ENCODE data around the gene PUM1.

Gene PUM1

GRCh38 chr1:30909365-30910068 lies 156.0 kb downstream of the PUM1 start:
- in situ Hi-C loops (cut with MboI; ENCODE audit: low sequenced_read_pairs) = loop anchor here (5.0 kb wide), 2 partner anchors 107 to 192 kb away; no protein-coding TSS in a partner anchor

GRCh38 chr1:30908696-30909364 lies 156.7 kb downstream of the PUM1 start, which contains the start of gene SDC3:
TSS of gene SDC3 (minus strand) at chr1:30908758. CDS start at chr1:30908586, 172 bp downstream.
- in situ Hi-C loops (cut with MboI; ENCODE audit: low sequenced_read_pairs) = no loop called here

DNA sequence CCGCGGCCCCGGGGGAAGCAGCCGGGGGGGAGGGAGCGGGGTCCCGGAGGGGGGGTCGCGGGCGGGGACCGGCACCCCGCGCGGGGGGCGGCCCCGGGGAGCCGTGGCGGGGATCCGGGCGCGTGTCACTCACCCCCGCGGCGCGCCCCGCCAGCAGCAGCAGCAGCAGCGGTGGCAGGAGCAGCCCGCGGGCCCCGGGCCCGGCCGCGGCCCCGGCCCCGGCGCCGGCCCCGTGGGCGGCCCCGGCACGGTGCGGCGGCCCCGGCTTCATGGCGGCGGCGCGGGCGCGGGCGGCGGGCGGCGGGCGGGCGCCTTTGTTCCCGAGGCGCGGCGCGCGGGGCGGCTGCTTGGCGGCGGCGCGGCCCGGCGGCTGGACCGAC lies 157.2 kb downstream of the PUM1 start:
- in situ Hi-C loops (cut with MboI; ENCODE audit: low sequenced_read_pairs) = no loop called here

- in situ Hi-C loops (cut with MboI; ENCODE audit: low sequenced_read_pairs) = no loop called here
These were observed 157.8 kb downstream of the PUM1 start for GRCh38 chr1:30907481-30908315.

GRCh38 chr1:30906631-30907441 lies 158.7 kb downstream of the PUM1 start:
- in situ Hi-C loops (cut with MboI; ENCODE audit: low sequenced_read_pairs) = no loop called here

- in situ Hi-C loops (cut with MboI; ENCODE audit: low sequenced_read_pairs) = no loop called here
These were observed 159.4 kb downstream of the PUM1 start for GRCh38 chr1:30905916-30906620.

DNA sequence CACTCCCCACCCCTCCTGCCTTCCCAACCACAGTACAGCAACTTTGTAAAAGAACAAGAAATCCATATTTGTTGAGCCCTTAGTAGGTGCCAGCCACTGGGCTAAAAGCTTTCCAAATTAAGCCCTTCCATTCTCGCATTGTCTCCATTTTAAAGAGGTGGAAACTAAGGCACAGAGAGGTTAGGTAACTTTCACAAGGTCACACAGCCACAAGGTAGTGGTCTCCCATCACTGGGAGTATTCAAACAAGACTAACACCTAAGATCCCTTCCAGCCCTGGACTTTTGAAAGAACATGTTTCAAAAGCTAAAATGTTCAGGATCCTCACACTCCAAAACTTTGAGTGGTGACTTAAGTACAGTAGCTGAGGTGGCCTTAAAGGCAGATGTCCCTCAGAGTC lies 160.1 kb downstream of the PUM1 start:
- in situ Hi-C loops (cut with MboI; ENCODE audit: low sequenced_read_pairs) = no loop called here

DNA sequence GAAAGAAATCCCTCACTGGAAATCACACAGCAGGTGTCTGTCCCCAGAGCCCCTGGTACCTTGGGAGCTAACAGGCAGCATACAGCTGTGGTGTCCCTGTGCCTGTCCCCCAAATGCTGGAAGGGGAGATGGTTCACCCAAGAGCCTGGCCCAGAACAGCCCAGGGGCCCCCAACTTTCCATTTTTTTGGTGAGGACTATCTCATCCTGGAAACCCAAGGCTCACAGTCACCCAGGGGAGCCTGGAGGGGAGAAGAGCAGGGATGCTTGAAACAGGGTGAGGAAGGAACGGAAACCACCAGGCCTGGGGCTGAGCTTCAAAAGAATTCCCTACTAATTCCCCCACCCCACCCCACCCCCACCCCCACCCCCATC lies 160.6 kb downstream of the PUM1 start:
- in situ Hi-C loops (cut with MboI; ENCODE audit: low sequenced_read_pairs) = no loop called here

DNA sequence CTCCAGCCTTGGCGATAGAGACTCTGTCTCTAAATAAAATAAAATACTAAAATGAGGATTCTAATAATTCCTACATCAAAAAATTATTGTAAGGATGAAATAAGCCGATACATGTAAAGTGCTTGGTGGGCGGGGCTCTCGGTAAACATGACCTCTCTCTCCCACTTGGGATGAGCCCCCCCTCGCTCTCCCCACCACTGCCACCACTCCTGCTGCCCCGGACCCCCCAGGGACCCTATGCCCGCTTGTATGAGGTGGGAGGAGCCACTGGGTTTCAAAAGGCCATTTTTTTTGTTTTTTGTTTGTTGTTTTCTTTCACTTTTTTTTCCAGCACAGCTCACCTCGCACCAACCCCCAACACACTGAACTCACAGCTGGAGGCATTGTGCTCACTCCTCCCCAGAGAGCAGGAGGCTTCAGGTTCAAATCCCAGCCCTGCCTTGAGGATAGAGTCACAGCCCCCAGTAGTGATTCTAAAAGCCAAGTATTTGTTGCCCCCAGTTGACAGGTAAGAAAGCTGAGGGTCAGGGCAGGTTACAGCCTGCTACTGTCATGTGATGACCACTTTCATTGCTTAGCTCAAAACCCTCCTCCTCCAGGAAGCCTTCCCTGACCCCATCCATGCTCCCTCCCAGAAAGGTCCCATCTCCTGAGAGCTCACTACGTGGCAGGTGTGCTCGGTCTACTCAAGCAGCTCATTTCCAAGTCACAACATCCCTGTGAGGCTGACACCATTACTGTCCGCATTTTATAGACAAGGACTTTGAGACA lies 161.1 kb downstream of the PUM1 start:
- in situ Hi-C loops (cut with MboI; ENCODE audit: low sequenced_read_pairs) = no loop called here

GRCh38 chr1:30903343-30904034 lies 162.0 kb downstream of the PUM1 start:
- in situ Hi-C loops (cut with MboI; ENCODE audit: low sequenced_read_pairs) = no loop called here

DNA sequence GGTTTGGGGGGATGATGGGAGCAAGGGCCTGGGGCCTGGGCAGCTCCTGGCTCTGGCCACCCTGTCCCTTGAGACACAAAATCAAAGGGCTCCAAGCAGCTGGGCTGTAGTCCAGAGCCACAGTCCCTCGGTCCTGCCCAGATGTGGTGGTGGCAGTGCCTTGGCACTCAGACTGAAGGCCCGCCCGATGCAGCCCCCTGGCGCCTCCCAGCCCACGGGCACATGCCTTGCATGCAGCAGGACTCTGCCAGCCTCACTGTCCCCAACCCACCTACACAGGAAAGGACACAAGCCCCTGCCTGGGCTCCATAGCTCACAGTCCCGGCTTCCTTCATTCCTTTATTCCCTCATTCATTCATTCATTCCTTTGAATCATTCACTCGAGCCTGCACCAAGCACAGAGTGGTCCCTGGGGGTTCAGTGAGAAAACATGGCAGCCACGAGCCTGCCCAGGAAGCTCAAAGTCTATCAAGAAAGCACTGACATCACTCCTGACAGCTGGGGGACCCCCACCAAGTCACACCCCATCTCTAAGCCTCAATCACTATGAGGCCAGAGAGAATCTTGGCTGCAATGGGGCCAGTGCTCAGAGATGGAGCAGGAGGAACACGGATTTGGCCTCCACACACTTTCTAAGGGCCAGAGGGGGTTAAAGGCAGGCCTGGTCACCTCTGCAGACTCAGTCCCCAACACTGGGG lies 162.8 kb downstream of the PUM1 start:
- in situ Hi-C loops (cut with MboI; ENCODE audit: low sequenced_read_pairs) = no loop called here

DNA sequence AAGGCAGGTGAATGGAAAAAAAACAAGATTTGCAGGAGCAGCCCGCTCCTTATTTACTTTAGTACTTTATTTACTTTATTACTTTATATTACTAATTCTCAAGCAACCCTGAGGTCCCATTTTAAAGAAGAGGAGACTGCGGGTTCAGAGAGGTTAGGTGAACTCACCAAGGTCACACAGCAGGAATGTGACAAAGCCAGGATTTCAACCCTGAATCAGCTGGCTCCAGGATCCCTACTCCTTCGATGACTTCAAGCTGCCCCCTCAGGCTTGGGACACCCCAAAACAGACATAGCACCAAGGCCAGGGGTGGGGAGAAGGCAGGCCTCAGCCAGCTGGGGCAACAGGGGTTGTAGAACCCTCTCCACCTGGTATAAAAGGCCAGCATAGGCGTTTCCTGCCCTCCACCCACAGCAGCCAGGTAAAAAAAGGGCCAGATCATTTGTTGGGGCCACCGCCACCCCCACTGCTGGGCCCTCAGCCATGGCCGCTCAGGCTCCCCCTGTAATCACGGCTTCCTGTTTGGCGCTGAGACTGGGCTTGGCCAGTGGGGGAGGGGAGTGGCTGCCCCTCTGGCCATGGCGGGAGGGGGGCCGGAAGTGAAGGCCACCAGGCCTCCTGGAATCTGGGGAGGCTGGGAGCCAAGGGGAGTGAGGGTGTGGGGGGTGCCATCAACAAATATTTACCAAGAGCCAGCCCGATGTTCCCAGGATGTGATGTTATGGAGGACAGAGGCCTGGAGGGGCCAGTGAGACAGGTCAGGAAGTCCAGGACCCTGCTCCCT lies 163.5 kb downstream of the PUM1 start:
- in situ Hi-C loops (cut with MboI; ENCODE audit: low sequenced_read_pairs) = no loop called here

DNA sequence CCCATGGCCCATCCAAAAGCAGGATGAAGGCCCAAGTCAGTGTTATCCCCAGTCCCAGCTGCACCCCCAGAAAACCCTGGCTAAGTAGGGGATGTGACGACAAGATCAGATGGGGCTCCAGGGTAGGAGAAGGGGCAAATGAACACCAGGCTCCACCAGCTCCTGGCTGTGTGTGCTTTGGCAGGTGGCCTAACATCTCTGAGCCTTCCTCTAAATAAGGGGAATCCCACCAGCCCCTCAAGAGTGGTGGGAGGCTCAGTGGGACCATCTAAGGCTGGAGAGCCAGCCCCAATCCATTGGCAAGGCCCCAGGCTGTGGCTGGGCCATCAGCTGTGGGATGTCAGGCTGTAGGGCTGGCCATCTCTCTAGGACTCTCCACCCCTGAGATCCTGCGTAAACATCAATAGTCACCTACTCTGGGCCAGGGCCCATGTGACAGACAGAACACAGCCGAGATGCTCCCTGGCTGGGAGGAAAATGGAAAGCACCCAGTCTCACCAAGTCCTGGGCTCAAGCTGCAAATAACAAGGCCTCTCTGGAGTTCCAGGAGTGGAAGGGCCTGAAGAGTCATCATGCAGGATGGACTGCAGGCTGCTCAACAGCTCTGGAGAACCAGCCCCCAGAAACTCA lies 164.5 kb downstream of the PUM1 start:
- in situ Hi-C loops (cut with MboI; ENCODE audit: low sequenced_read_pairs) = no loop called here

DNA sequence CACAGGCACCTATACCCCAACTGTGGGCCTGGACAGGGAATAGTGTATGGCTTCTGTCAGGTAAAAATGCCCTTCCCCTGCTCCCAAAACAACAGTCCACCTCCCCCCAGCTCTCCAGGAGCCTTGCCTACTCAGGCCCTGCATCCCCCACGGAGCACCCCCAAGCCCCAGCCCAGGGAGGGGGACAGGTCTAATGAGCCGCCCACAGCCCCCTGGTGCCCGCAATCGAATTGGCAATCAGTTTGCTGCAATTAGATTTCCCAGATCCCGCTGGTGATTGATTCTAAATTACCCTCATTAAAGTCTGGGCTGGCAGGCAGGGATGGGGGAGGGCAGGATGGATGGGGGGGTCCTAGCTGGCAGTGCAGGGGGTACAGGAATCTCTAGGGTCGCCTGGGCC lies 165.0 kb downstream of the PUM1 start:
- in situ Hi-C loops (cut with MboI; ENCODE audit: low sequenced_read_pairs) = no loop called here

DNA sequence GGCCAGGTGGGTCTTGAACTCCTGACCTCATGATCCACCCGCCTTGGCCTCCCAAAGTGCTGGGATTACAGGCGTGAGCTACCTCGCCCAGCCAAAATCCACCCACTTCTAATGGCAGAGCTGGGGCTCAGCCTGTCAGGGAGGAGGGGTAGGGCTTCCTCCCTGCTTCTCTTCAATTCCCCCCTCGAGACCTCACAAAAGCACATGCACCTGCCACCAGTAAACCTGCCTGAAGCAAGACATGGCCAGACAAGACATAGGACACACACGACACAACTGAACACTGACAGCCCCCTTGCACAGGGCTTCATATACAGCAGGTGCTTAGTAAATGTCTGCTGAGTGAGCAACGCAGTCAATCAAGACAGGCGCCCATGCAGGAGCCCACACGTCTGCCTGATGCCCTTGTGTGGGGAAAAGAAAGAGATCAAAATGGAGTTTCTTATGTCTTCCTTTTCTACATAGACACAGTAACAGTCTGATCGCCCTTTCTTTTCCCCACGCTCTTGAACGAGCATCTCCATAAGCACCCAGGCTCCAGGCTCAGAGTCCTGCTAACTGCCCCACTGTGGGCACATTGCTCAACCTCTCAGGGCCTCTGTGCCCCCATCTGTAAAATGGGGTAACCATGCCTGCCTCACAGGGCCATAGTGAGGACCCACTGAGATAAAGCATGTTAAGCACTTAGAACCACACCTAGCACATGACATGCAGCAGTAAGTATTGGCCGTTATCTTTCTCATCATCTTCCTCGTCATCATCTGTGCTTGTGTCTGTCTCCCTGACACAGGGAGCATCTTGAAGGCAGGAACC lies 165.7 kb downstream of the PUM1 start:
- in situ Hi-C loops (cut with MboI; ENCODE audit: low sequenced_read_pairs) = no loop called here

All from HL-60/S4 (cell line).